ENCODE data around the gene C16orf74.

The C16orf74 gene

DNA sequence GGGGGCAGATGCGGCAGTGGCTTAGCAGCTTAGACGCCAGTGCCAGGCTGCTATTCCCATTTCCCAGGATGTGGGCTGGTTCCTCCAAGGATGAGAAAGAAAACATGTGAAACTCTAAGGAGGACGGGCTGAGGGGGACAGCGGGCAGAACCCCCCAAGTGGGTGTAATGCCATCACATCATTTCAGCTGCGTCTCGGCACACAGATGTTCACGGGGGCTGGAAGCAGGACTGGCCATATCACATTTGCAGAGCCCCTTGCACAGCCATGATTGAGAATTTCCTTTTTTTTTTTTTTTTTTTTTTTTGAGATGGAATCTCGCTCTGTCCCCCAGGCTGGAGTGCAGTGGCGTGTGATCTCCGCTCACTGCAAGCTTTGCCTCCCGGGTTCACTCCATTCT lies 46.9 kb downstream of the C16orf74 start:
- no peak for TF ChIP-seq OSR1 (CRISPR knock-in tag; IDR thresholded peaks at IDR 0.05)
- TF ChIP-seq, protein P1, sequence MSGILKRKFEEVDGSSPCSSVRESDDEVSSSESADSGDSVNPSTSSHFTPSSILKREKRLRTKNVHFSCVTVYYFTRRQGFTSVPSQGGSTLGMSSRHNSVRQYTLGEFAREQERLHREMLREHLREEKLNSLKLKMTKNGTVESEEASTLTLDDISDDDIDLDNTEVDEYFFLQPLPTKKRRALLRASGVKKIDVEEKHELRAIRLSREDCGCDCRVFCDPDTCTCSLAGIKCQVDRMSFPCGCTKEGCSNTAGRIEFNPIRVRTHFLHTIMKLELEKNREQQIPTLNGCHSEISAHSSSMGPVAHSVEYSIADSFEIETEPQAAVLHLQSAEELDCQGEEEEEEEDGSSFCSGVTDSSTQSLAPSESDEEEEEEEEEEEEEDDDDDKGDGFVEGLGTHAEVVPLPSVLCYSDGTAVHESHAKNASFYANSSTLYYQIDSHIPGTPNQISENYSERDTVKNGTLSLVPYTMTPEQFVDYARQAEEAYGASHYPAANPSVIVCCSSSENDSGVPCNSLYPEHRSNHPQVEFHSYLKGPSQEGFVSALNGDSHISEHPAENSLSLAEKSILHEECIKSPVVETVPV (CRISPR knock-in tag; IDR thresholded peaks at IDR 0.05), result no peak
- TF ChIP-seq SNAI2 (CRISPR knock-in tag; IDR thresholded peaks at IDR 0.05), result no peak
- TF ChIP-seq ZNF8 (CRISPR knock-in tag; IDR thresholded peaks at IDR 0.05), result no peak
- TF ChIP-seq, protein P2, sequence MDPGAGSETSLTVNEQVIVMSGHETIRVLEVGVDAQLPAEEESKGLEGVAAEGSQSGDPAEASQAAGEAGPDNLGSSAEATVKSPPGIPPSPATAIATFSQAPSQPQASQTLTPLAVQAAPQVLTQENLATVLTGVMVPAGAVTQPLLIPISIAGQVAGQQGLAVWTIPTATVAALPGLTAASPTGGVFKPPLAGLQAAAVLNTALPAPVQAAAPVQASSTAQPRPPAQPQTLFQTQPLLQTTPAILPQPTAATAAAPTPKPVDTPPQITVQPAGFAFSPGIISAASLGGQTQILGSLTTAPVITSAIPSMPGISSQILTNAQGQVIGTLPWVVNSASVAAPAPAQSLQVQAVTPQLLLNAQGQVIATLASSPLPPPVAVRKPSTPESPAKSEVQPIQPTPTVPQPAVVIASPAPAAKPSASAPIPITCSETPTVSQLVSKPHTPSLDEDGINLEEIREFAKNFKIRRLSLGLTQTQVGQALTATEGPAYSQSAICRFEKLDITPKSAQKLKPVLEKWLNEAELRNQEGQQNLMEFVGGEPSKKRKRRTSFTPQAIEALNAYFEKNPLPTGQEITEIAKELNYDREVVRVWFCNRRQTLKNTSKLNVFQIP (CRISPR knock-in tag; IDR thresholded peaks at IDR 0.05; ENCODE audit: borderline replicate concordance, low read depth), result no peak
- TF ChIP-seq TOX (CRISPR knock-in tag; IDR thresholded peaks at IDR 0.05; ENCODE audit: borderline replicate concordance), result no peak
- no peak for TF ChIP-seq ZFP30 (CRISPR knock-in tag; IDR thresholded peaks at IDR 0.05)
- TF ChIP-seq PPARA (CRISPR knock-in tag; IDR thresholded peaks at IDR 0.05; ENCODE audit: borderline replicate concordance), result no peak
- TF ChIP-seq RARB (CRISPR knock-in tag; IDR thresholded peaks at IDR 0.05), result no peak
- TF ChIP-seq, protein P3, sequence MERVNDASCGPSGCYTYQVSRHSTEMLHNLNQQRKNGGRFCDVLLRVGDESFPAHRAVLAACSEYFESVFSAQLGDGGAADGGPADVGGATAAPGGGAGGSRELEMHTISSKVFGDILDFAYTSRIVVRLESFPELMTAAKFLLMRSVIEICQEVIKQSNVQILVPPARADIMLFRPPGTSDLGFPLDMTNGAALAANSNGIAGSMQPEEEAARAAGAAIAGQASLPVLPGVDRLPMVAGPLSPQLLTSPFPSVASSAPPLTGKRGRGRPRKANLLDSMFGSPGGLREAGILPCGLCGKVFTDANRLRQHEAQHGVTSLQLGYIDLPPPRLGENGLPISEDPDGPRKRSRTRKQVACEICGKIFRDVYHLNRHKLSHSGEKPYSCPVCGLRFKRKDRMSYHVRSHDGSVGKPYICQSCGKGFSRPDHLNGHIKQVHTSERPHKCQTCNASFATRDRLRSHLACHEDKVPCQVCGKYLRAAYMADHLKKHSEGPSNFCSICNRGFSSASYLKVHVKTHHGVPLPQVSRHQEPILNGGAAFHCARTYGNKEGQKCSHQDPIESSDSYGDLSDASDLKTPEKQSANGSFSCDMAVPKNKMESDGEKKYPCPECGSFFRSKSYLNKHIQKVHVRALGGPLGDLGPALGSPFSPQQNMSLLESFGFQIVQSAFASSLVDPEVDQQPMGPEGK (CRISPR knock-in tag; IDR thresholded peaks at IDR 0.05; ENCODE audit: borderline replicate concordance), result no peak
- no peak for TF ChIP-seq ZNF565 (CRISPR knock-in tag; conservative IDR thresholded peaks at IDR 0.05; ENCODE audit: low read depth)
- no peak for TF ChIP-seq ZC3H10 (CRISPR knock-in tag; IDR thresholded peaks at IDR 0.05)
- no peak for ATAC-seq

GRCh38 chr16:85699628-85700027 lies 51.3 kb downstream of the C16orf74 start:
- peak; percentile 81 for ATAC-seq
- TF ChIP-seq PPARA (CRISPR knock-in tag; IDR thresholded peaks at IDR 0.05; ENCODE audit: borderline replicate concordance), result no peak
- no peak for TF ChIP-seq TOX (CRISPR knock-in tag; IDR thresholded peaks at IDR 0.05; ENCODE audit: borderline replicate concordance)

DNA sequence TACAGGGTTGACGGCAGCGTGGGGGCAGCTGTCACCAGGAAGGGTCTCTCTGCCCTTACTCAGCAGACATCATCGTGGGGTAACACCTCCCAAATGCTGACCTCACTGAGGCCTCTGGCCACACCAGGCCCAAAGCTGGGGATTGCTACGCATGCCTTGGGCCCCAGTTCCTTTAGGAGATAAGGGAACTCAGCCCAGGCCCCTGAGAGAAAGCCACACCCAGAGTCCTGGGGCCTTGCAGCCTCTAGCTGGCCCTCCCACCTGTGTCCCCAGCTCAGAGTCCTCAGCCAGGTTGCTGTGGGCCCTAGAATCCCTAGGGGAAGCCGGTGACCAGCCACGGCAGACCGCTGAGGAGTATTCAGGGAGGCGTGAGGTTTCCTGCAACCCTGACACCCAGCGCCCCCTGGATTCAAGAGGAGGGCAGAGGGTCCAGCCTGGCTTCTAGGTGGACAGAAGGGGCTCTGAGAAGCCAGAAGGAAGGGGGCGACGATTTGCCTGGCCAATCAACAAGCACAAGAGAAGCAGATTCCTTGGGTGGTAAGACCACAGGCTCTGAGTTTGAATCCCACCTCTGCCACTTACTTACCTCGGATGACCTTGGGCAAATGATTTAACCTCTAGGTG lies 51.8 kb downstream of the C16orf74 start:
- TF ChIP-seq OSR1 (CRISPR knock-in tag; IDR thresholded peaks at IDR 0.05) (no peak), ZFP3 (CRISPR knock-in tag; IDR thresholded peaks at IDR 0.05) (no peak), SNAI2 (CRISPR knock-in tag; IDR thresholded peaks at IDR 0.05) (no peak), TSHZ2 (CRISPR knock-in tag; IDR thresholded peaks at IDR 0.05) (no peak), ZFP30 (CRISPR knock-in tag; IDR thresholded peaks at IDR 0.05) (no peak), ZNF8 (CRISPR knock-in tag; IDR thresholded peaks at IDR 0.05) (no peak), ARNTL (CRISPR knock-in tag; IDR thresholded peaks at IDR 0.05; ENCODE audit: borderline replicate concordance, low read depth) (no peak), RARB (CRISPR knock-in tag; IDR thresholded peaks at IDR 0.05) (no peak), ZC3H10 (CRISPR knock-in tag; IDR thresholded peaks at IDR 0.05) (no peak), PPARA (CRISPR knock-in tag; IDR thresholded peaks at IDR 0.05; ENCODE audit: borderline replicate concordance) (no peak), CREB5 (CRISPR knock-in tag; IDR thresholded peaks at IDR 0.05; ENCODE audit: low read depth) (no peak), GLIS3 (CRISPR knock-in tag; IDR thresholded peaks at IDR 0.05) (no peak)
- TF ChIP-seq, protein P3 (CRISPR knock-in tag; IDR thresholded peaks at IDR 0.05; ENCODE audit: borderline replicate concordance), result no peak
- ATAC-seq, result no peak
